NCI-H2029 (cell line): ENCODE results near the gene LCLAT1.
A peak's percentile ranks its signal among the peaks of the same experiment; 100 is the strongest.
"Not testable (repeated sequence)": the region's sequence is repeated elsewhere in the genome, so short reads cannot be mapped to it uniquely, and the experiment has no call there.

Experiments
- DNase-seq: peaks from one replicate; lab custom pipeline; 2025; lab: John Stamatoyannopoulos, UW

The LCLAT1 gene

GRCh38 chr2:30487603-30488002 is 40.6 kb downstream of the LCLAT1 start:
- peak; percentile 43 for DNase-seq

- DNase-seq, result no peak
These were observed 41.1 kb downstream of the LCLAT1 start for GRCh38 chr2:30488012-30488659.

DNA sequence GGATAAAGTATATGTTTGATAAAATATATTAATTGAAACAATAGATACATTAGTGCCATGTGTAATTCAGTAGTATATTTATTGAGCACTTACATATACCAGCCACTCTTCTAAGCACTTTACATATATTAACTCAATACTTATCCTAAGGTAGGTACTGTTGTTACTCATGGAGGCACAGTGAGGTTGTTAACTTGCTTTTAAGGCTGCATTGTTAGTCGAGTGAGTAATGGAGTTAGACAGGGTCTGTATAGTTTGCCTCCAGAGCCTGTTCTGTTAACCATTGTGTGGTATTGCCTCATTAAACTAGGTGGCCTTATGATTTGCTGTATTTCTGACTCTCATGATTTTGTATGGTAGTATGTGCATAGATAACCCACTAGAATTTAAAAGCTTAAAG is 44.2 kb downstream of the LCLAT1 start:
- no peak for DNase-seq

DNA sequence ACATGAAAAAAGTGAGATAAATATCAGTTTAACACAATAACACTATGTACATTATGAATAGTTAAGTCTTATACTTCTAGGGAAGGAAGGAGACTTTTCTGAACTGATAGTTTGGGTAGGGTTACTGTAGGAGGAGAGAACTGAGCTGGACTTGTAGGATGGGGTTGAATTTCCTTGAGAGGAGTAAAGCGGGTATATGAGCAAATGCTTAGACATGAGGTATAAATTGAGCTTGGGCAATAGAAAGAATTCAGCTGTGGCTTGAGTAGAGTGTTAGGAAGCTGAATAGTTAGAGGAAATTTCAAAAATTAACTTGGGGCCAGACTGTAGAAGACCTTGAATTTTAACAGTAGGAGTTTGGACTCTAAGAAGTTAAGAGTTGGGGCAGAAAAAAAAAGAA is 45.1 kb downstream of the LCLAT1 start:
- DNase-seq, result no peak

DNA sequence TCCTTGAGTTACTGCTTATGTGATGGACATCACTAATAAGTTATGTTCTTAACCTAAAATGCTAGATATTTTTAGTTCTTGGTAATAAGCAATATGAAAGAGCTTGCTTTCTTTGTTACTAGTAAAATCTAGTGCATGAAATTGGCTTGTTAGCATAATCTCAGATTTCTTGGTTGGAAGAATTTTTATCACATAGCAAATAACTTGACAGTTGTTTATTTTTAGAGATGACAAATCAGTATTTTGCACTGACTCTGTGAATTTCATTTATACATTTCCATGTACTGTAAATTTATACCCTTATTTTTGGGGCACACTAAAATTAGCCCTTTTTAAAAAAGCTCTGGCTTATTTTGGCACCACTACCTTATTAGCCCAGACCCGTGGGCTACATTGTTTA is 45.6 kb downstream of the LCLAT1 start:
- DNase-seq, result no peak

DNA sequence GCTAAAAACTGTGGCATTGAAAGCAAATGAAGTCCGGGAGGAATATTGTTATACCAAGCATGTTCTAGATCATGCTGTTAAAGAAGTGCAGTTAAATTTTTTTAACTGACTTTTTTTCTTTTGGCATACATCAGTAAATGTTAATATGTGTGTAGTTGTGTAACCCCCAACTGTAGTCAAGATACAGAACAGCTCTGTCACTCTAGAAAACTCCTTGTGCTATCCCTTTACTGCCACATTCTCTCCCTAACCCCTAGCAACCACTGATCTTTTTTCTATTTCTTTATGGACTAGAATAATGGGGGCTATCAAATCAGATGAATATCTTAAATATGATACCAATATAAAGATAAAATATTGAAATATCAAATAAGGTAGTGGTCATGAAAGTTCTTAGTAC is 46.4 kb downstream of the LCLAT1 start:
- DNase-seq, result no peak

DNA sequence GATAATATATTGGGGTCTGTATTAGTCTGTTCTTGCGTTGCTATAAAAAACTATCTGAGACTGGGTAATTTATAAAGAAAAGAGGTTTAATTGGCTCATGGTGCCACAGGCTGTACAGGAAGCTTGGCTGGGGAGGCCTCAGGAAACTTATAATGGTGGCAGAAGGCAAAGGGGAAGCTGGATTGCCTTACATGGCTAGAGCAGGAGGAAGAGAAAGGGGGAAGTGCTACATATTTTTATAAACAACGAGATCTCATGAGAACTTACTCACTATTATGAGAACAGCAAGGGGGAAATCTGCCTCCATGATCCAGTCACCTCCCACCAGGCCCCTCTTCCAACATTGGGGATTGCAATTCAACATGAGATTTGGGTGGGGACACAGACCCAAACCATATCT is 48.9 kb downstream of the LCLAT1 start:
- DNase-seq, result not testable (repeated sequence)

- DNase-seq, result no peak
These were observed 52.6 kb downstream of the LCLAT1 start for GRCh38 chr2:30499681-30500080.

DNA sequence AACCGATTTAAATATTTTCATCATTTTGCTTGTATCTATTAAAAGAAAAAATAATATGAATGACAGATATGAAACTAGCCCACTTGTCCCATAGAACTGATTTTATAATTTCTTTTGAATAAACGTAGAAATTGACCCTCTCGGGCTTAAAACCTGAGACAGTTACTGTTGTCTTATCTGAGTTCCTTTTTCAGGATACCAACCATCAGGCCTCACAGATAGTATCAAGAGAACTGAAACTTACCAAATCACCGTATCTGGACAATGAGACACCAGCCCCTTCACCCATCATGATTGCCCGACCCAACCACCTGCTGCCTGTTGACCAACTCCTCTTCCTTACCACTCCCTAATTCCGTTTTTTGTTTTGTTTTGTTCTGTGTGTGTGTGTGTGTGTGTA is 53.7 kb downstream of the LCLAT1 start:
- no peak for DNase-seq

DNA sequence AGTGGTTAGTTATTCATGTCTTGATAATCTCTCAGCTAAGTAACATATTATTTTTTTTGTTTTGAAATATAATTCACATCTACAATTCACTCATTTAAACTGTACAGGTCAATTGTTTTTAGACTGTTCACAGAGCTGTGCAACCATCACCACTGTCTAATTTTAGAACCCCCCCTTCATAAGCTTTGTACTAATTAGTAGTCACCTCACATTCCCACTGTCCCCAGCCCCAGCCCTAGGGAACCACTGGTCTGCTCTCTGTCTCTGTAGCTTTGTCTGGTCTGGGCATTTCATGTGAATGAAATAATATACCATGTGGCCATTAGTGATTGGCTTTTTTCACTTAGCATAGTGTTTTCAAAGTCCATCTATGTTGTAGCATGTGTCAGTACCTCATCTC is 55.3 kb downstream of the LCLAT1 start:
- DNase-seq, result no peak

DNA sequence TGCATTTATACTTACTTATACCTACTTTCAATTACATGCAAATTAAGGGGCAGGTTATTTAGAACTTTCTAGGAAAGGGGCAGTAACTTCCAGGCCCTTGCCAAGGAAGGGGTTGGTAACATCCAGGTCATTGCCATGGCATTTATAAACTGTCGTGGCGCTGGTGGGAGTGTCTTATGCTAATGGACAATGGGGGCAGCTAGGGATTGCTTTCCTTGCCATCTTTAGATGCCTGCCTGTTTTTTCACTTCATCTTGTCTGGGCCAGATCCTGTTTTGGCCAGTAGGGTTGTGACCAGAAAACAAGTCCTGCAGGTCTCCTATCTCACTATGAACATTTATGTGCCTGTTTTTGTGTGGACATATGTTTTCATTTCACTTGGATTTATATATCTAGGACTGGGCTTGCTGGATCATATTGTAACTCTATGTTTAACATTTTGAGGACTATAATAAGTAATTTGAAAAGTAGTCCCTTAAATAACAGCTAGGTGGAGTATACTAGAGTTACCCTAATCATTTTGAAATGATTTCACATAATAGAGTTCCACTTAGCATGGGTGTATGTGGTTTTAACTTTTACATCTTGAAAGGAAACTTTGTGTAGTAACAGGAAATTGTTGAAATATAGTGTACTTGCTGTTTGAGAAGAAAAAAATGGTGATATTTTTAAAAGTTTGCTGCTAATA is 56.1 kb downstream of the LCLAT1 start:
- DNase-seq, result no peak

DNA sequence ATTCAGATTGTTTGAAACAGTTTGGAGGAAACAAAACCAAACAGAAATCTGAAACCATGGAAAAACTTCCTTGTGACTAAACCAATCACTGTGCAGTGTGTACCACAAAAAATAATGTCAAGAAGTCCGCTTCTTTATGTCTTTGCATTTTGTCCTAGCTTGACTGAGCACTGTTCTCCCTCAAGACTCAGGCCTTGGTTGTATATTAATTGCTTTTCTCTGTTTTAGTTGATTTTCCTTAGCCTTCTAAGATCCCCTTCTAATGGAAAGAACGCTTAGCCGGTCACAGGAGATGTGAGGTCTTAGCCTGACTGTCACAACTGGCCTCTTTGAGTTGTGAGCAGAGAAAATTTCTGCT is 56.6 kb downstream of the LCLAT1 start:
- no peak for DNase-seq

DNA sequence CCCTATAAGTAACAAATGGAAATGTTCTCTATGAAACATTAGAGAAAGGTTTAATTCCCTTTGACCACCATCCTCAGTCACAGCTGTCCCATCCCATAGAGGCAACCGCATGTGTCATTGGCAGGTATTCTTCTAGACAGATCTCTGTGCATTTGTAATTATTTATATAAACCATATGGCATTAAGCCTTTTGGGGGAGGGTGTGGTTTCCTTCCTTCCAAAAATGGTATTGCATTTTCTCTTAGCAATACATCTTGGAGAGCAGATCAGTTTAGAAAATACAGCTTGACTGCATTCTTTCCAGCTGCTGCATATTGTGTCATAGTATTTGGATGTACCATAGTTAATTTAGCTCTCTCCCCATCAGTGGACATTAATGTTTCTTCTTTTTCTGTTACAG is 57.7 kb downstream of the LCLAT1 start:
- DNase-seq, result no peak

DNA sequence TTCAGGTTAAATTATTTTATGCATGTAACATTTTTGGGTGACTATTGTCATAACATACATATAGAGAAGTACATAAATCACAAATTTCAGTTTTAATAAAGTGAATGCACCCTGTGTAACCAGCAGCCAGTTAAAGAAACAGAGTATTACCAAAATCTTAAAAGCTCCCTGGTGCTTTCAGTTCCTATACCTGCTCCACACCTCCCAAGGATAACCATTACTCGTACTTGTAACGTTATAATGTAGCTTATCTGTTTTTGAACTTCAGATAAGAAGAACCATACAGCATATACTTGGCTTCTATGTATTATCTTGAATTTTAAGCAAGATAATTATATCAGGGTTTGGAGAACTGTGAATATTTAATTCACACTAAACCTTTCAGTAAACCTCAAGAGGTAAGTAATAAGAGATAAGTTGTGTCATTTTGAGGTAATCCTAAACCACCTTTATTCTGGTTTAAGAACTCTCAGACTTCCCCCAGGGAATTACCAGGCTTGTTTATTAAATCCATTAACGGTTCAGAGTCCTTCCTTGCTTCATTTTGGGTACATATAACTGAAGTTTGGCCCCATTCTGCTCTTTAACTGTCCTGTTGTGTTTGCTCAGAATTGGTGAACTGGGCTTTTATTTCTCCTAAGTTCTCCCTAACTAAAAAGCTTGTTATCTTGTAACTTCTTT is 58.6 kb downstream of the LCLAT1 start:
- DNase-seq, result no peak

GRCh38 chr2:30507460-30507859 is 60.4 kb downstream of the LCLAT1 start:
- not testable (repeated sequence) for DNase-seq

DNA sequence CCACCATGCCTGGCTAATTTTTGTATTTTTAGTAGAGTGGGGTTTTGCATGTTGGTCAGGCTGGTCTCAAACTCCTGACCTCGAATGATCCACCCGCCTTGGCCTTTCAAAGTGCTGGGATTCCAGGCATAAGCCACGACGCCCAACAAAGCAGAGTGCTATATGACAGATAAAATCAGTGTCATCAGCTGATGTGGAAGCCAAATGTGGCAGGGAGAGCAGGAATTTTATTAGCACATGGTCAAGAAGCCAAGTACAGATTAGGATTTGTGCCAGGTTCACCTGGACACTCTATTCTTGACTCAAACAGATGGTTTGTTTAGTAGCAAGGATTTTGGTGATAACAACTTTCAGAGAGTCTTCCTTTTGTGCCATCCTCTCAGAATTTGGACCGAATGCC is 62.7 kb downstream of the LCLAT1 start:
- DNase-seq, result no peak

- no peak for DNase-seq
These were observed 63.4 kb downstream of the LCLAT1 start for GRCh38 chr2:30510409-30510808.

DNA sequence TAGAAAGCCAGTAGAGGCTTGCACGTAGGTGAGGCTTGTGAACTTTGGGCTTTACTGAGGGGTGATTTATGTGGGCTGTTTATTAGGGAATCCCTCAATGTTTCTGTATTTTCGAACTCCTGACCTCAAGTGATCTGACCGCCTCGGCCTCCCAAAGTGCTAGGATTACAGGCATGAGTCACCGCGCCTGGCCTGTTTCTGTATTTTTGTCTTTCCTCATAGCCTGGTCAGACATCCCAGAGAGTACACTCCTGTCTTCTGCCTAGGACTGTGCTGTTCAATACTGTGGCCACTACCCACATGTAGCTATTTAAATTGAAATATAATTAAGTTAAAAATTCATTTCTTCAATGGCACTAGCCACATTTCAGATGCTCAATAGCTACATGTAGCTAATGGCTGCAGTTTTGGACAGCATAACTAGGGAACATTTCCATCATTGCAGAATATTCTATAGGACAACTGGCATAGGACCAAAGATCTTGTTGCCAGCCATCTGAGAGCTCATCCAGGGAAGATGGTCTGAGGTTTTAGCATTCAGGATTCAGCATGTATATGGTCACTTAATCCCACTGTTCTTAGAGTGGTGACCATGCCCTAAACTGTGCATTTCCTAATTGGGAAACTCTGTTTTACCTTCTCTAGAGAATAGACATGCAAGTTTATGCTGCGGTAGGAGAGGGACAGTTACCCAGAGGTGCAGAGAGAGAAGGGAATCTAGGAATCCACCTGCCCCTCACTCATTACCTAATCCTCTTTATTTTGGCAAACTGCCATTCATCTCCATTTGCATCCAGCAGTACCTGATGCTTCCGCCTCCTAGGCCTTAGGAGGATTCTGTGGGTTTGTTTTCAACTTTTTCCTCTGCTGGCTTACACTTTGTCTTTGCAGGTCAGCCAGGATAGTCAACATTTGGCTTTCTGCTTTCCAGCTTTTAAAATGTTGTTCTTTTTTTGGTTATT is 64.4 kb downstream of the LCLAT1 start:
- DNase-seq, result peak; percentile 63

GRCh38 chr2:30512243-30512886 is 65.3 kb downstream of the LCLAT1 start:
- no peak for DNase-seq

- not testable (repeated sequence) for DNase-seq
These were observed 66.6 kb downstream of the LCLAT1 start for GRCh38 chr2:30513649-30514048.

DNA sequence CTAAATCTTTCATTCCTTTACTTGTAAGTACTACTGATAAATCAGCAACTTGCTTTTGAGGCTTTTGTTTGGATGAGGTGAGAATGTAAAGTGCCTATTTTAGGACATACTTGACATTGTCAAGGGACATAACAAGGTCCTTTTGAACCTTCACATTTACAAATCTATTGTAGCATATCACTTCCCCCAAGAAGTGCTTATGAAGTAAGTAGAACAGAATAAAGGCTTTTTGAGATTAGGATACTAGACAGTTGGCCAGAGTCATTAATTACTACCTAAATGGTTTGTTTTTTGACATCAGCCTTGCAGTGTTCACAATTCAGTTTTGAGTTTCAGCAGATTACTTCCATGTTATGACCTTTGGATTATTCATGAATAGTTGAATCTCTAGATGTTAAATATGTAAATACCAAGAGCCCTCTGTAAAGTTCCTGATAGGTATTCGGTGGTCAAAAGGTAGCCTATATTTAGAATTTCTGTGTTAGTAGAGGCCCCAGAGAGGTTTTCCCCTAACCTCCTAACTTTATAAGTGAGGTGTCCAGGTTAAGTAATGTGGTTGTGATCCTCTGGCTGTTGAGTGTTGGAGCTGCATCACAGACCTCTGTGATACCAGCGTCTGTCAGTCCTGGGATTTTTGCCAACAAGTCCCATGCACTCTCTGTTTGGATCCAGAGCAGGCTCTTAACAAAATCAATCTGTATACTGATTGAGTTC is 67.2 kb downstream of the LCLAT1 start:
- no peak for DNase-seq
